Measurements from ENCODE around the gene TFEC. TPM values are rescaled to one million over a fixed set of nuclear protein-coding genes. Genes with fewer than 3 reads are reported as not detected.

Gene TFEC
- total RNA-seq, 1 experiment from 2014 or later = 0.12 TPM

- TF ChIP-seq ATF3 (IDR thresholded peaks at IDR 0.05) = no peak
- no peak for TF ChIP-seq CTCF (IDR thresholded peaks at IDR 0.05 in 2 of 3, conservative IDR thresholded peaks at IDR 0.05 in 1 of 3; ENCODE audit: borderline replicate concordance in 1 of 3, insufficient read depth in 1 of 3, low read depth in 2 of 3, low read length in 2 of 3)
These were observed 62.0 kb downstream of the TFEC start (continued) for GRCh38 chr7:115968596-115968995.

- Histone ChIP-seq H3K4me3 (replicated peaks in 1 of 2; ENCODE audit: low read depth in 1 of 2, low read length in 2 of 2) (no peak overlapping the region), H3K4me2 (ENCODE audit: low read length) (no peak overlapping the region), H3K9ac (ENCODE audit: low read length) (no peak overlapping the region), H3K4me1 (ENCODE audit: control insufficient read depth in 1 of 2, insufficient read depth in 2 of 2, low read length in 2 of 2) (no peaks in the 10 kb centered on the region), H4K20me1 (ENCODE audit: insufficient read depth) (no peaks in the 10 kb centered on the region), H3K79me2 (ENCODE audit: insufficient read depth, low read length) (no peaks in the 10 kb centered on the region), H3K9me3 (ENCODE audit: control insufficient read depth in 1 of 2, insufficient read depth in 1 of 2, low read depth in 1 of 2, low read length in 2 of 2) (no peaks in the 10 kb centered on the region), H3K9me2 (ENCODE audit: insufficient read depth) (no peaks in the 10 kb centered on the region), H3K27ac (ENCODE audit: low read depth, low read length) (no peak overlapping the region), H3K36me3 (ENCODE audit: control insufficient read depth in 1 of 2, insufficient read depth in 2 of 2, low read length in 2 of 2) (no peaks in the 10 kb centered on the region), H3K27me3 (ENCODE audit: insufficient read depth, low read length) (no peaks in the 10 kb centered on the region), H2AFZ (ENCODE audit: low read depth, low read length, poor library complexity, severe bottlenecking) (no peak overlapping the region)
- no TSS peak for BruUV-seq (replicated peaks)
- POLR2A ChIA-PET = no interaction called here
- TF ChIP-seq ZBTB33 (IDR thresholded peaks at IDR 0.05; ENCODE audit: extremely low read depth, insufficient replicate concordance, low read length) (no peak), ZNF274 (IDR thresholded peaks at IDR 0.05; ENCODE audit: low read depth, low read length) (no peak), EGR1 (IDR thresholded peaks at IDR 0.05; ENCODE audit: low read depth) (no peak), EZH2phosphoT487 (IDR thresholded peaks at IDR 0.05; ENCODE audit: borderline replicate concordance) (no peak), ZFX (IDR thresholded peaks at IDR 0.05) (no peak), YY1 (IDR thresholded peaks at IDR 0.05; ENCODE audit: extremely low read depth, insufficient replicate concordance, low read depth, low read length) (no peak), CEBPB (IDR thresholded peaks at IDR 0.05; ENCODE audit: low read depth) (no peak), POLR2A (IDR thresholded peaks at IDR 0.05; ENCODE audit: borderline replicate concordance, extremely low read depth, insufficient read depth, insufficient read length) (no peak), MAX (IDR thresholded peaks at IDR 0.05) (no peak), RAD21 (IDR thresholded peaks at IDR 0.05; ENCODE audit: low read depth) (no peak), EZH2 (IDR thresholded peaks at IDR 0.05) (no peak), JUND (IDR thresholded peaks at IDR 0.05) (no peak)
- RAD21 ChIA-PET (ENCODE audit: low non-redundant PET in 1 of 2, low total read pairs in 2 of 2, uncharacterized antibody in 2 of 2, unreplicated experiment in 2 of 2) = no interaction called here
- CTCF ChIA-PET = no interaction called here
- intact Hi-C loops (cut with micrococcal nuclease) = no loop called here
- ATAC-seq (no peak), DNase-seq (ENCODE audit: low read depth, low spot score) (no peak)
These were observed 62.4 kb downstream of the TFEC start for GRCh38 chr7:115968171-115968570.

Measured in HCT116 (cell line).